ENCODE measurements around the gene KCNIP3. TPM values are rescaled to one million over a fixed set of nuclear protein-coding genes. Genes with fewer than 3 reads are reported as not detected.

KCNIP3 gene
- total and polyA plus RNA-seq, 4 donors: 1.8 to 2.7 (median 2.1) TPM

DNA sequence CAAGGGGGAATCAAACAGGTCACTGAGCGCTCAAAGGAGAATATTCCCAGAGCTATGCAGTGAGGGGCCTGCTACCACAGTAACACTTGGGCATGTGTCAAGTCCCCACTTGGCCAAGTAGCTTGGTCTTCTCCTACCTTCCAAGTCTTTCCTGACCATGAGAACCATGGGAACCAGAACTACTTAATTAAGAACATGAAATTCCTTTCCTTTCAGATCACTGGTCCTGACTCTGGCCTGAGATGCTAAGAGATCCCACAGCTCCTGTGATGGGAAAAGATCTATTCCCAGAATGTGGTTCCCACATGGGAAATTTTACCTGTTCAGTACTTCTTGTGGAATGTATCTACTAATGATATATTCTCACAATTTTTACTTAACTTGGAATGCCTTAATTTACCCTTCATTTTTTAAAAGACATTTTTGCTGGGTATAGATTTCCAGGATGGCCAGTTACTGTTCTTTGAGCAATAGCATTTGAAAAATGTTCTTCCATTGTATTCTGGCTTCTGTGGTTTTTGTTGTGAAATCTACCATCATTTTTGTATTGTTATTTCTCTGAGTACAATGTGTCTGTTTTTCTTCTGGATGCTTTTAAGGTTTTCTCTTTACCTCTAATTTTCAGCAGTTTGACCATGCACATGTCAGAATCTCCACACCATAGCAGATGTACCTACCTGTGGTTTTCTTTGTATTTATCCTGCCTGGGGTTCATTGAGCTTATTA is 37.9 kb downstream of the KCNIP3 start:
- Histone ChIP-seq H3K27ac (ENCODE audit: low read depth in 1 of 2, low read length in 1 of 2) (no peak overlapping the region), H3K9me3 (ENCODE audit: control insufficient read depth in 4 of 4, insufficient read depth in 3 of 4, low read length in 3 of 4) (peaks cover 0 to 5% (median 0%) of the 10 kb centered on the region in 4 donors), H3K4me3 (no peak overlapping the region), H3K4me1 (ENCODE audit: control insufficient read depth in 5 of 5, insufficient read depth in 5 of 5, low read length in 5 of 5) (no peaks in the 10 kb centered on the region), H3K9ac (ENCODE audit: insufficient read depth in 1 of 2, low read length in 2 of 2) (no peak overlapping the region), H3K36me3 (ENCODE audit: control insufficient read depth in 4 of 4, insufficient read depth in 4 of 4, low read length in 4 of 4) (no peaks in the 10 kb centered on the region), H3K27me3 (ENCODE audit: control insufficient read depth in 3 of 3, insufficient read depth in 3 of 3, low read length in 2 of 3) (no peaks in the 10 kb centered on the region)
- WGBS, 2 donors: 88 to 95% methylated on average over 1 of the region's 1 CpG
- DNase-seq (no peak), ATAC-seq (ENCODE audit: insufficient read depth, low FRiP score) (no peak)
- TF ChIP-seq, protein P1, sequence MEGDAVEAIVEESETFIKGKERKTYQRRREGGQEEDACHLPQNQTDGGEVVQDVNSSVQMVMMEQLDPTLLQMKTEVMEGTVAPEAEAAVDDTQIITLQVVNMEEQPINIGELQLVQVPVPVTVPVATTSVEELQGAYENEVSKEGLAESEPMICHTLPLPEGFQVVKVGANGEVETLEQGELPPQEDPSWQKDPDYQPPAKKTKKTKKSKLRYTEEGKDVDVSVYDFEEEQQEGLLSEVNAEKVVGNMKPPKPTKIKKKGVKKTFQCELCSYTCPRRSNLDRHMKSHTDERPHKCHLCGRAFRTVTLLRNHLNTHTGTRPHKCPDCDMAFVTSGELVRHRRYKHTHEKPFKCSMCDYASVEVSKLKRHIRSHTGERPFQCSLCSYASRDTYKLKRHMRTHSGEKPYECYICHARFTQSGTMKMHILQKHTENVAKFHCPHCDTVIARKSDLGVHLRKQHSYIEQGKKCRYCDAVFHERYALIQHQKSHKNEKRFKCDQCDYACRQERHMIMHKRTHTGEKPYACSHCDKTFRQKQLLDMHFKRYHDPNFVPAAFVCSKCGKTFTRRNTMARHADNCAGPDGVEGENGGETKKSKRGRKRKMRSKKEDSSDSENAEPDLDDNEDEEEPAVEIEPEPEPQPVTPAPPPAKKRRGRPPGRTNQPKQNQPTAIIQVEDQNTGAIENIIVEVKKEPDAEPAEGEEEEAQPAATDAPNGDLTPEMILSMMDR (IDR thresholded peaks at IDR 0.05; ENCODE audit: control extremely low read depth, extremely low read depth): no peak

DNA sequence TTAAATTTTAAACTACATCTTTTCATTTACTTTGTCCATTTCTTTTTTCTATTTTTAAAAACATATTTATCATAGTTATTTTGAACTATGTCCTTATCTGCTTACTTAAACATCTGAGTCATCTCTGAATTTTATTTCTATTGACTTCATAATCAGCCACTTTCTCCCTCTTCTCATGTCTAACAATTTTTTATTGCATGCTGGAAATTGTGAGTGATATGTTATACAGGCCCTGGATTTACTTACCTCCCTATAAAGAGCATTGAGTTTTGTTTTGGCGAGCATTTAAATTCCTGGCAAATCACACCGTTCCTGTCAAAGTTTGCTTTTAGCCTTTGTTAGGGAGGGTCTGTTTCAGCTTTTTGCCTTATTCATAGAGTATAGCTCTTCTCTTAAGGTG is 39.3 kb downstream of the KCNIP3 start:
- 86 to 90% methylated on average over 2 of the region's 2 CpGs for WGBS, 2 donors
- H3K9ac ChIP-seq (ENCODE audit: insufficient read depth in 1 of 2, low read length in 2 of 2): no peak overlapping the region
- ATAC-seq (ENCODE audit: insufficient read depth, low FRiP score) (no peak), DNase-seq (no peak)
- H3K27me3 ChIP-seq (ENCODE audit: control insufficient read depth in 3 of 3, insufficient read depth in 3 of 3, low read length in 2 of 3): peaks cover 0 to 3% (median 2%) of the 10 kb centered on the region in 3 donors
- H3K4me1 ChIP-seq (ENCODE audit: control insufficient read depth in 5 of 5, insufficient read depth in 5 of 5, low read length in 5 of 5): no peaks in the 10 kb centered on the region
- no peaks in the 10 kb centered on the region for H3K36me3 ChIP-seq (ENCODE audit: control insufficient read depth in 4 of 4, insufficient read depth in 4 of 4, low read length in 4 of 4)
- H3K9me3 ChIP-seq (ENCODE audit: control insufficient read depth in 4 of 4, insufficient read depth in 3 of 4, low read length in 3 of 4): peaks cover 0 to 5% (median 0%) of the 10 kb centered on the region in 4 donors
- H3K4me3 ChIP-seq: no peak overlapping the region
- TF ChIP-seq, protein P1 (IDR thresholded peaks at IDR 0.05; ENCODE audit: control extremely low read depth, extremely low read depth): no peak
- no peak overlapping the region for H3K27ac ChIP-seq (ENCODE audit: low read depth in 1 of 2, low read length in 1 of 2)

DNA sequence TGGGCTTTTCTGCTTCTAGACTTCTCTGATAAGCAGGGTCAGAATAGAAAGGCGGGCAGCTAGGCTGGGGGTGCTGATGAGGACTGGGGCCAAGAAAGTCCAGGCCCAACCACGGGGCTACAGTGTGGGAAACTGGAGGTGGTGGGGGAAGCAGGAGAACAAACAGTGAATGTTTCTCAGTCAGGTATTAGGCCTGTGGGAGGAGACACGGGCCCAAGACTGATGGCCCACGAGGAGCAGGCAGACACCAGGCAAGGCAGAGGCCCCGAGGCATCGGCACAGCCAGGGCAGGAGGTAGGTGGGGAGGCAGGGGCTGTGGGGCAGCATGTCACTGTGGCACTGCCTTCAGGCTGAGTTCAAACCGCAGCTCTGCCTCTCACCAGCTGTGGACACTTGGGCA is 40.7 kb downstream of the KCNIP3 start:
- 74 to 84% methylated on average over 7 of the region's 7 CpGs for WGBS, 2 donors
- ATAC-seq (ENCODE audit: insufficient read depth, low FRiP score): no peak
- H3K27ac ChIP-seq (ENCODE audit: low read depth in 1 of 2, low read length in 1 of 2): no peak overlapping the region

More for the DNA sequence above, 40.7 kb downstream of the KCNIP3 start:
- TF ChIP-seq, protein P1 (IDR thresholded peaks at IDR 0.05; ENCODE audit: control extremely low read depth, extremely low read depth): no peak
- Histone ChIP-seq H3K4me3 (no peak overlapping the region), H3K9ac (ENCODE audit: insufficient read depth in 1 of 2, low read length in 2 of 2) (no peak overlapping the region), H3K27me3 (ENCODE audit: control insufficient read depth in 3 of 3, insufficient read depth in 3 of 3, low read length in 2 of 3) (peaks cover 0 to 4% (median 3%) of the 10 kb centered on the region in 3 donors), H3K36me3 (ENCODE audit: control insufficient read depth in 4 of 4, insufficient read depth in 4 of 4, low read length in 4 of 4) (no peaks in the 10 kb centered on the region), H3K9me3 (ENCODE audit: control insufficient read depth in 4 of 4, insufficient read depth in 3 of 4, low read length in 3 of 4) (peaks cover 0 to 5% (median 0%) of the 10 kb centered on the region in 4 donors), H3K4me1 (ENCODE audit: control insufficient read depth in 5 of 5, insufficient read depth in 5 of 5, low read length in 5 of 5) (no peaks in the 10 kb centered on the region)
- no peak for DNase-seq
